Keratinocyte (primary cell): Measurements from ENCODE around the gene DHDH. TPM values are rescaled to one million over a fixed set of nuclear protein-coding genes. Genes with fewer than 3 reads are reported as not detected.

ENCODE experiments used
- DNase-seq: peaks from one replicate; pipeline ENCODE4 v3.0.0-alpha.2; 2011; ENCODE audit warnings: low read depth, missing footprints, low spot score
- FAIRE-seq: peaks from 2 replicates; lab custom pipeline; 2011; peaks lifted over from hg19 to GRCh38; lab: Jason Lieb, UNC
- H2AFZ ChIP-seq: 2 replicates; pipeline ENCODE4 v1.6.0; 2012; ENCODE audit warnings: low read length, control low read depth, inconsistent platforms; ENCODE audit not compliant: control insufficient read depth
- H3K27ac ChIP-seq: 2 replicates; pipeline ENCODE4 v1.5.1; 2011; ENCODE audit warnings: low read length; ENCODE audit not compliant: control insufficient read depth, insufficient read depth
- H3K27me3 ChIP-seq: 3 replicates; pipeline ENCODE4 v1.6.0; 2011; ENCODE audit warnings: low read length; ENCODE audit not compliant: control insufficient read depth, insufficient read depth; ENCODE audit errors: extremely low read depth
- H3K36me3 ChIP-seq, 2 experiments: 2 replicates in 1 of 2; 3 replicates in 1 of 2; pipeline ENCODE4 v1.5.1; 2011; ENCODE audit warnings: low read length in 2 of 2, mild to moderate bottlenecking in 1 of 2; ENCODE audit not compliant: control insufficient read depth in 2 of 2, insufficient read depth in 2 of 2; ENCODE audit errors: extremely low read depth in 1 of 2
- H3K4me1 ChIP-seq: 3 replicates; pipeline ENCODE4 v1.5.1; 2011; ENCODE audit warnings: low read length; ENCODE audit not compliant: control insufficient read depth, insufficient read depth; ENCODE audit errors: extremely low read depth
- H3K4me2 ChIP-seq: 3 replicates; pipeline ENCODE4 v1.6.0; 2011; ENCODE audit warnings: low read depth, low read length; ENCODE audit not compliant: control insufficient read depth, insufficient read depth; ENCODE audit errors: extremely low read depth
- H3K4me3 ChIP-seq, 3 experiments: fragments of 200-600 bp in 1 of 3; sonication (generic) in 1 of 3; 2 replicates in 2 of 3; 3 replicates in 1 of 3; pipeline ENCODE4 v1.5.1; 2011 to 2016; ENCODE audit warnings: low read length in 3 of 3, mild to moderate bottlenecking in 3 of 3, control low read depth in 2 of 3, inconsistent platforms in 1 of 3, low read depth in 1 of 3, mixed read lengths in 1 of 3, mixed run types in 1 of 3, moderate library complexity in 1 of 3; ENCODE audit not compliant: control insufficient read depth in 2 of 3, insufficient read depth in 2 of 3; ENCODE audit errors: extremely low read depth in 1 of 3
- H3K79me2 ChIP-seq: 2 replicates; pipeline ENCODE4 v1.6.0; 2012; ENCODE audit warnings: low read length; ENCODE audit not compliant: control insufficient read depth, insufficient read depth
- H3K9ac ChIP-seq: 3 replicates; pipeline ENCODE4 v1.6.0; 2011; ENCODE audit warnings: low read length; ENCODE audit not compliant: control insufficient read depth, insufficient read depth; ENCODE audit errors: extremely low read depth
- H3K9me1 ChIP-seq: 3 replicates; pipeline ENCODE4 v1.6.0; 2011; ENCODE audit warnings: low read length; ENCODE audit not compliant: control insufficient read depth, insufficient read depth; ENCODE audit errors: extremely low read depth
- H3K9me3 ChIP-seq: 2 replicates; pipeline ENCODE4 v1.5.1; 2012; ENCODE audit warnings: low read depth, low read length; ENCODE audit not compliant: control insufficient read depth
- H4K20me1 ChIP-seq: 3 replicates; pipeline ENCODE4 v1.6.0; 2011; ENCODE audit warnings: low read length; ENCODE audit not compliant: control insufficient read depth, insufficient read depth; ENCODE audit errors: extremely low read depth
- CTCF ChIP-seq, 3 experiments: IDR thresholded peaks in 1 of 3; conservative IDR thresholded peaks in 1 of 3; optimal IDR thresholded peaks in 1 of 3; 2 replicates in 2 of 3; 3 replicates in 1 of 3; pipeline versions ENCODE3 to v1.5.1; 2011; ENCODE audit warnings: low read length in 3 of 3, mild to moderate bottlenecking in 3 of 3, moderate library complexity in 2 of 3, control low read depth in 1 of 3, inconsistent platforms in 1 of 3; ENCODE audit not compliant: insufficient read depth in 2 of 3; ENCODE audit errors: extremely low read depth in 1 of 3
- EZH2 ChIP-seq: IDR thresholded peaks from one replicate; pipeline ENCODE4 v1.6.1; 2012; ENCODE audit warnings: inconsistent platforms, mild to moderate bottlenecking, low read length, moderate library complexity
- dilution Hi-C: fragments of 300-500 bp; cut with MboI; formaldehyde crosslinking; loops from one replicate; pipeline ENCODE4 v1.7.0; 2020; ENCODE audit warnings: low sequenced_read_pairs; ENCODE audit not compliant: extremely low pct_ligation_motif_present
- polyA plus RNA-seq, 5 experiments: library from polyadenylated mRNA; depleted of rRNA in 3 of 5; stranded (reverse) in 3 of 5; stranded (forward) in 1 of 5; unstranded in 1 of 5; fragments of >200 nt; gene quantifications; 1 replicate in 1 of 5; 2 replicates in 3 of 5; 3 replicates in 1 of 5; pipeline versions ENCODE4 v1.2.1 to v1.2.3, GENCODE V29; 2011 to 2012; ENCODE audit warnings: missing spikeins in 2 of 5, low read depth in 1 of 5, low replicate concordance in 1 of 5

The DHDH gene
- polyA plus RNA-seq, 1 donor (not counting 4 experiments of a cell fraction or from before 2014, with no cell fraction given), result 0.45 TPM

GRCh38 chr19:48987323-48987722 lies 53.8 kb downstream of the DHDH start:
- no peak for DNase-seq
- no peaks in the 10 kb centered on the region for H3K9me3 ChIP-seq
- H3K9me1 ChIP-seq, result no peaks in the 10 kb centered on the region
- no peak for TF ChIP-seq CTCF (optimal IDR thresholded peaks at IDR 0.05 in 1 of 3, IDR thresholded peaks at IDR 0.05 in 1 of 3, conservative IDR thresholded peaks at IDR 0.05 in 1 of 3; ENCODE audit: extremely low read depth in 1 of 3, insufficient read depth in 2 of 3, low read length in 3 of 3)
- no peak for TF ChIP-seq EZH2
- H2AFZ ChIP-seq, result no peak overlapping the region
- H3K4me1 ChIP-seq, result peaks cover 4% of the 10 kb centered on the region
- H3K79me2 ChIP-seq, result peaks cover 32% of the 10 kb centered on the region
- no peak overlapping the region for H3K4me2 ChIP-seq
- no peak overlapping the region for H3K4me3 ChIP-seq
- dilution Hi-C loops, result no loop called here
- H4K20me1 ChIP-seq, result no peaks in the 10 kb centered on the region
- H3K27me3 ChIP-seq, result no peaks in the 10 kb centered on the region
- no peak for FAIRE-seq
- no peak overlapping the region for H3K9ac ChIP-seq
- H3K27ac ChIP-seq, result no peak overlapping the region
- peaks cover 49% of the 10 kb centered on the region in 2 experiments for H3K36me3 ChIP-seq

- Histone ChIP-seq H3K36me3 (peaks cover 42 to 47% of the 10 kb centered on the region in 2 experiments), H3K9me1 (no peaks in the 10 kb centered on the region)
- dilution Hi-C loops, result no loop called here
Measured at GRCh38 chr19:48988286-48988685, 54.8 kb downstream of the DHDH start.

More at GRCh38 chr19:48988286-48988685, 54.8 kb downstream of the DHDH start:
- H3K27me3 ChIP-seq, result no peaks in the 10 kb centered on the region
- DNase-seq, result no peak
- H3K79me2 ChIP-seq, result peaks cover 39% of the 10 kb centered on the region
- H3K4me1 ChIP-seq, result peaks cover 4% of the 10 kb centered on the region
- no peak overlapping the region for H2AFZ ChIP-seq
- no peaks in the 10 kb centered on the region for H3K9me3 ChIP-seq
- no peak overlapping the region for H3K4me2 ChIP-seq
- H3K9ac ChIP-seq, result no peak overlapping the region
- no peak overlapping the region for H3K4me3 ChIP-seq
- TF ChIP-seq EZH2 (no peak), CTCF (optimal IDR thresholded peaks at IDR 0.05 in 1 of 3, IDR thresholded peaks at IDR 0.05 in 1 of 3, conservative IDR thresholded peaks at IDR 0.05 in 1 of 3; ENCODE audit: extremely low read depth in 1 of 3, insufficient read depth in 2 of 3, low read length in 3 of 3) (no peak)
- FAIRE-seq, result no peak
- no peak overlapping the region for H3K27ac ChIP-seq
- H4K20me1 ChIP-seq, result no peaks in the 10 kb centered on the region
